Inflammatory macrophage treated with lipopolysaccharide for 1 hour (primary cell): ENCODE data around the gene SF3B3.

Source experiments
- DNase-seq, 2 donors: peaks; one replicate each; pipeline ENCODE4 v3.0.0-alpha.2; 2020 to 2022

SF3B3 gene

GRCh38 chr16:70523743-70524398, at the start of gene SF3B3:
Gene SF3B3, plus strand, starts transcription at chr16:70523816. Its CDS starts 2,841 bp downstream, at chr16:70526657.
- peak; percentile 27 to 40 for DNase-seq

DNA sequence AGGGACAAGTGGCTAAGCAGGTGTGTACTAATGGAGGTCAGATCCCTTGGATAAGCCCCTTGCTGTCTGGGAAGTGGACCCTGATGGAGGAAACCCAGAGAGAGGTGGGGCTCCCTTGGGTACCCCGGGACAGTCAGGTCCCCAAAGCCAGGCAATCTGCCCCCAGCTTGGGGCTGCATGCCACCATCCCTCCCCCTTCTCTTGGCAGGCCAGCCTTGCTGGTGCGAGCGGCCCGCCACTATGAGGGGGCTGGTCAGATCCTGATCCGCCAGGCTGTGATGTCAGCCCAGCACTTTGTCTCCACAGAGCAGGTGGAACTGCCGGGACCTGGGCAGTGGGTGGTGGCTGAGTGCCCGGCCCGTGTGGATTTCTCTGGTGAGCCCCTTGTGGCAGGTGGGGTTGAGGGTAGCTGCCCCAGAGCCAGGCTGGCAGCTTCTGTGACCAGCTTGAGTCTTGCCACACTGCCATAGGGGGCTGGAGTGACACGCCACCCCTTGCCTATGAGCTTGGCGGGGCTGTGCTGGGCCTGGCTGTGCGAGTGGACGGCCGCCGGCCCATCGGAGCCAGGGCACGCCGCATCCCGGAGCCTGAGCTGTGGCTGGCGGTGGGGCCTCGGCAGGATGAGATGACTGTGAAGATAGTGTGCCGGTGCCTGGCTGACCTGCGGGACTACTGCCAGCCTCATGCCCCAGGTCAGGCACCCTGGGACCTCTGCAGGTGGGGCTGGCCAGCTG, 49.1 kb upstream of the SF3B3 start:
- DNase-seq = no peak

DNA sequence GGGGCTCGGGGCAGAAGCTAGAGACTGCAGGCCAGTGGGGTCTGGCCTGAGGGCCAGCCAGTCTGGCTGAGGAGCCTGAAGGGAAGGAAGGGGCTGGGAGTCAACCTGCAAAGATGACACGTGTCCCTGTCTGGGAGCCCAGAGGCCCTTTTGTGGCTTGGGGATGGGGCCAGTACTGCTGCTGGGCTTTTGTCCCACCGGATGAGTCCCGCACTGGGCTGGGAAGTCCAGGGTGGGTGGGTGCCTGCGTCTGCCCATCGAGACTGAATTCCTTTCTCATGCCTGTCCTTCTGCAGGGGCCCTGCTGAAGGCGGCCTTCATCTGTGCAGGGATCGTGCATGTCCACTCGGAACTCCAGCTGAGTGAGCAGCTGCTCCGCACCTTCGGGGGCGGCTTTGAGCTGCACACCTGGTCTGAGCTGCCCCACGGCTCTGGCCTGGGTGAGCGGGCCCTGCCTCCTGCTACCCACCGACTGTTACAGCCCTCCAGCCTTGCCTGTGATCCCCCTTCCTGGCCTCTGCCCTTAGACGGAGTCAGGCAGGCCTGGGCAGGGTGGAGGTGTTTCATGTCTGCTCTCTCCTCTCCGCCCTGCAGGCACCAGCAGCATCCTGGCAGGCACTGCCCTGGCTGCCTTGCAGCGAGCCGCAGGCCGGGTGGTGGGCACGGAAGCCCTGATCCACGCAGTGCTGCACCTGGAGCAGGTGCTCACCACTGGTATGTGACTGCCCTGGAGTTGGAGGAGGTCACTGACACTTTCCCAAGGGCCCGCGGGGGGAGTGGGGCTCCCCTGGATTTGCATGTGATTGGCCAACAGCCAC, 48.4 kb upstream of the SF3B3 start:
- no peak for DNase-seq

- DNase-seq = no peak
Observed at GRCh38 chr16:70476272-70477020, 47.2 kb upstream of the SF3B3 start.

- DNase-seq = no peak
Observed at GRCh38 chr16:70478169-70478568, 45.4 kb upstream of the SF3B3 start.

GRCh38 chr16:70478912-70479341, 44.7 kb upstream of the SF3B3 start:
- DNase-seq = no peak

GRCh38 chr16:70480127-70481105, 43.2 kb upstream of the SF3B3 start:
- no peak for DNase-seq

DNA sequence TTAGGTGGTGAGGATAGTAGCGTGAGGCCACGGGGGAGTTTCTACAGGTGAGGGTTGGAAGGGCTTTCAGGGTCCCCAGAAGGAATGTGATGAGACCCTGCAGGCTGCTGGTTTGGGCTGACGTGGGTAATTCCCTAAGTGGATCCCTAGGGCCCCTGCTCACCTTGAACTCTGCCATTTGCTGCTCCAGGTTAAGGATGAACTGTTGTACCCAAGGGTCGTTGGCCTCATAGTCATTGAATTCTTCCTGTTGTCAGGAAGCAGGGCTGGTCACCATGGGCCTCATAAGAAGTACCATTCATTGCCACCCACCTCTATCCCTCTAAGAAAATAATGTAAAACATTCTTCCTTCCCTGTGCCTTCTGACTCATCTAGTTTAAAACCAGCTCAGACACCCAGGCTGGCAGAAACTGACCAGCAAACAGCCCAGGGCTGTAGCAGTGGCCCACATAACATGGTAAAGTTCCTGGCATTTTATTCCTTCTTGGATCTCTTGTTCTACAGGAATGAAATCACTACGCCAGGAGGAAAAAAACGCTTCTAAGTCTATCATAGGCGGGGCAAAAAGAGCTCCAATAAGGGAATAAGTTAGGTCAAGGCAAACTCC, 41.6 kb upstream of the SF3B3 start:
- DNase-seq = no peak

GRCh38 chr16:70482624-70483023, 41.0 kb upstream of the SF3B3 start:
- DNase-seq = no peak

DNA sequence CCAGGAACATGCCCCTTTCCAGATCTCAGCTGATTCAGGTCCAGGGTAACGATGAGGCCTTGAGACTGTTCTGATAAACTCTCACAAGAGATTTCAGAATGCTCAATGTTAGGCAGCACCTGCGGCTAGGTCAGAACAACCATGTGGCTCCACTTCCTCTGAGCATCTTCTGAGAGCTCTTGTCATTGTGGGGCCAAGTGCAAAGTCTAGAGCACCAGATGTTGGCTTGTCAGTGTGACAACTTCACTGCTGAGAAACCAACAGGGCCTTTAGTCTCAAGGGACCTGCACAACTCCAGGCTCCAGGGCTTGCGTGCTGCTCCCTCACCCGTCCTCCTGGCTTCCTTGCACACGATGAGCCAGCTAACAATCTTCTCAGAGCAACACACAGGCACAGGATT, 40.2 kb upstream of the SF3B3 start:
- DNase-seq = no peak

DNA sequence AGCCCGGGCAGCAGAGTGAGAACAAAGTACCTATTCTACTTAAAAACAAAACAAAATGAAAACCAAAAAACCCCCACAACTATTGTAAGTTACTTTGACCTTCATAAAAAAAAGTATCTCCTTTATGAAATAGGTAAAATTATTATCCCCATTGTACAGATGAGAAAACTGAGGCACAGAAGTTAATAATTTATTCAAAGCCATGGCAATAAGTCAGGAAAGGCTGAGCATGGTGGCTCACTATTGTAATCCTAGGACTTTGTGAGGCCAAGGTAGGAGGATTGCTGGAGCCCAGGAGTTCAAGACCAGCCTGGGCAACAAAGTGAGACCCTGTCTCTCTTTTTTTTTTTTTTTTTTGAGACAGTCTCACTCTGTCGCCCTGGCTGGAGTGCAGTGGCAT, 38.7 kb upstream of the SF3B3 start:
- no peak for DNase-seq

DNA sequence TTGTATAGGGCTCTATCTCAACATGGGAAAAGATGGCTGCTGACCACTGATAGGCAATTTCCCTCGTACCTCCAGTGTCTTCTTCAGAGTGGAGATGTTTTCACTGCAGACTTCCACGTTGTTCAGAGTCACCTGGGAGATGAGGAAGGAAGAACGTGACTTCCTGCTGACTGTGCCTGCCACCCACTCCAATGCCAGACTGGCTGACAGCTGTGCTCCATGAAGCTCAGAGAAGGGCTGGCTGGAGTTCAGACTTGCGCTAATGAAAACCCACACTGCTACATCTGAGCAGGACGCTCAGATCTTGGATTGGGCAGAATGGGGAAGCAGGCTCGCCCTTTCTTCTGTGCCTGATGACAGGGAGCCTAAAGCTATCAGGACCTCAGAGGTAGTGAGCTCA, 33.4 kb upstream of the SF3B3 start:
- DNase-seq = peak; percentile 20 to 68

DNA sequence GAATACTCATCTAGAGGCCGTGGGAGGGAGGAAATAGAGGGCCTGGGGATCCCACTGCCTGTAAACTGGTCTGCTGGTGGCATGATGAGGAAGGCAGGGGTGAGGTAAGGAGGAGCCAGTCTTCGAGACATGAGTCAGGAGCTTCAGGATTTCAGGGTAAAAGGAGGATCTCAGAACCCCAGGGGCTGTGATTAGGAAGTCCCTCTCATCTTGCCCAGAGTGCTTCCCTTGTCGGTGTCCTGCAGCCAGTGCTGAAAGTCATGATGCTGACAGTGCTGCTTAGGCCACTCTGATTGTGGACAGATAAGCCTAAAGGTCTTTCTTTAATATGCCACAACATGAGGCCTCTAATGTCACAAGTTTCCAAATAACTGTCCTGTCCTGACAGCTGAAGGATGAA, 29.8 kb upstream of the SF3B3 start:
- peak; percentile 21 to 76 for DNase-seq

GRCh38 chr16:70494202-70494770, 29.3 kb upstream of the SF3B3 start:
- DNase-seq = no peak

DNA sequence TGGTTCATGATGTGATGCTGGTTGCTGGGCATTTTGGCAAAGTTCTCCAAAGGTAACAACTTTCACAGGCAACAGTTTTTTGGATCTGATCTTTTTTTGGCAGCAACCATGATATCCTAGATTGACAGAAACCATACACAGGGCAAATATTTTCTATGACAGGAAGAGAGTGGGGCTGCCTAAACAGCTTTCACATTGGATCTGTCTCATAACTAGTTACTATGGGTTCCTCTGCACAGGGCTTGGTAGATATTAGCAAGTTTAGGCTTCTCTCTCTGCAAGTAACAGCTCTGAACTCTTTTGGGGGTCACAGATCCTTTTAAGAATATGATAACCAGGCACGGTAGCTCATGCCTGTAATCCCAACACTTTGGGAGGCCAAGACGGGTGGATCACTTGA, 28.8 kb upstream of the SF3B3 start:
- no peak for DNase-seq

- DNase-seq = no peak
Observed at GRCh38 chr16:70495425-70496182, 28.0 kb upstream of the SF3B3 start.

DNA sequence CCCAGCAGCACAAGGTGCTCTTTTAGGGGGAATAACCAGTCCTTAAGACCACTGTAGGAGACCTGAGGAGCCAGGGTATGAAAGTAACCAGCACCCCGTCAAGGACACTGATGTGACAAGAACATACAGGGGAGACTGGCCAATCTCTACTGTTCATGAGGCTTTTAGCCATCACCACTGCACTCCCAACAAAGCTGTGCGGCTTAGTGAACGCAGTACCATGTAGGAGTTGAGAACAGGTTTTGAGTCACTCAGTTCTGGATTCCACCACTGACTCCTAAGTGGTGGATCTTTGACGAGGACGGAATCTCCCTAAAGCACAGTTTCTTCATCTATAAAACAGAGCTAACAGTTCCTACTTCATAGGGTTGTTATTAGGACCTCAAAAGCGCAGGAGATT, 27.1 kb upstream of the SF3B3 start:
- DNase-seq = no peak

DNA sequence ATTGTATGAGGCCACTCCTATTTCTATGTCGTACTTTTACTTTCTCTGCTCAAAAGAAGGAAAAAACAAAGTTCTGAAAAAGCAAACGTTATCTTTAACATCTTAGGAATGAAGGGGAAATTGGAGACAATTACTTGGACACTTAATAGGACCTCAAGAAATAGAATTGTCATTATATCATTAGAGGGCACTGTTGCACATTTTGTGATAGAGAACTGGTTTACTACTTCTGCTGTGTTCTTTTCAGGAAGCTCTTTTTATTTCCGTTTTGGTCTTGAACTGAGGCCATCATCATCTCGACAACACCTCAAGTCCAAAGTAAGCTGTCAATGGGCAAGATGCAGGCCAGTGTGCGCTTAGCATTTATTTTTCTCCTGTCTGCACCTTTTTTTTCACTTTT, 14.9 kb upstream of the SF3B3 start:
- DNase-seq = peak; percentile 40 to 67

DNA sequence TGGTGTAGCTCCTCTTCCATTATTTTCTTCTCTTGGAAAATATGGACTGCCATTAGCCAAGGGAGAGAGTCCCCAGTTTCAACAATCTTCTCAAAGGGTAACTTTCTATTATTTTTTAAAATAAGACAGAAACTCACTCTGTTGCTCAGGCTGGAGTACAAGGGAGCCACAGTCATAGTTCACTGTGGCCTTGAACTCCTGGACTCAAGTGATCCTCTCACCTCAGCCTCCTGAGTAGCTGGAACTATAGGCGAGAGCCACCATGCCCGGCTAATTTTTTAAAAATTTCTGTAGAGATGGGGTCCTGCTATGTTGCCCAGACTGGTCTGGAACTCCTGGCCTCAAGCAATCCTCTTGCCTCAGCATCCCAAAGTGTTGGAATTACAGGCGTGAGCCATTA, 13.4 kb upstream of the SF3B3 start:
- DNase-seq = no peak

DNA sequence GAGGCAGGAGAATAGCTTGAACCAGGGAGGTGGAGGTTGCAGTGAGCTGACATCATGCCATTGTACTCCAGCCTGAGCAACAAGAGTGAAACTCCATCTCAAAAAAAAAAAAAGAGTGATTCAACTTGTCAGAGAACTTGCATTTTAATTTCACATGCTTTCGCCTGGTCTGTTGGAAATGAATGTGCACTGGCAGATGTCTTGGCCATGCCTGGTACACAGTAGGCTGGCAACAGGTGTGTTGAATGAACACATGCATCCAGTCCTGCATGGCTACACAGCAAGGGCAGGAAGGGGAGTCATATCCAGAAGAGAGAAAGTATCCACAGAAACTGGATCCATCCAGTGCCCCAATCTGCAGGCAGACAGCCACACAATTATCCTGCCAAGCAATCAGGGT, 11.8 kb upstream of the SF3B3 start:
- DNase-seq = no peak
